Colonic mucosa (tissue), 4 donors: ENCODE measurements around the gene DUSP2. TPM values are rescaled to one million over a fixed set of nuclear protein-coding genes. Genes with fewer than 3 reads are reported as not detected.

Source experiments
- DNase-seq: peaks from one replicate; pipeline ENCODE4 v3.0.0-alpha.2; 2020
- H3K27ac ChIP-seq: fragments of 200-600 bp; one replicate; pipeline ENCODE4 v1.8.0; 2021
- H3K27me3 ChIP-seq: fragments of 200-600 bp; one replicate; pipeline ENCODE4 v1.8.0; 2021
- H3K36me3 ChIP-seq: fragments of 200-600 bp; one replicate; pipeline ENCODE4 v1.8.0; 2021
- H3K4me1 ChIP-seq: fragments of 200-600 bp; one replicate; pipeline ENCODE4 v1.8.0; 2021; ENCODE audit warnings: mild to moderate bottlenecking
- H3K4me3 ChIP-seq: fragments of 200-600 bp; one replicate; pipeline ENCODE4 v1.8.0; 2021
- H3K9ac ChIP-seq, 2 donors: one replicate each; pipeline ENCODE4 v1.7.0; 2013; ENCODE audit warnings: control low read depth in 2 of 2, low read depth in 2 of 2, low read length in 2 of 2
- H3K9me3 ChIP-seq: fragments of 200-600 bp; one replicate; pipeline ENCODE4 v1.8.0; 2021
- intact Hi-C: fragments of 100-400 bp; cut with DNase I; formaldehyde crosslinking; loops from one replicate; pipeline ENCODE4 v1.14.1; 2022
- total RNA-seq, 2 donors: library from RNA; stranded (reverse); fragmentation: NEBNext Ultra II Directional in 1 of 2; extraction: Animal tissue kit (Norgen Biotek cat#: 25700) in 1 of 2; gene quantifications; one replicate each; pipeline ENCODE4 v1.2.1, GENCODE V29; 2021
- TF ChIP-seq, protein P1 (sequence below): fragments of 200-600 bp; IDR thresholded peaks from one replicate; pipeline ENCODE4 v1.8.0; 2022; ENCODE audit warnings: antibody characterized with exemption, mild to moderate bottlenecking
- donor health status: healthy.
- donor health status: DM: no; HTN: no; CAD: no.
- donor health status: DM: no; HTN: no; CAD: no.

The DUSP2 gene
- total RNA-seq, 2 donors from 2014 or later: 1.6 to 5.1 TPM

DNA sequence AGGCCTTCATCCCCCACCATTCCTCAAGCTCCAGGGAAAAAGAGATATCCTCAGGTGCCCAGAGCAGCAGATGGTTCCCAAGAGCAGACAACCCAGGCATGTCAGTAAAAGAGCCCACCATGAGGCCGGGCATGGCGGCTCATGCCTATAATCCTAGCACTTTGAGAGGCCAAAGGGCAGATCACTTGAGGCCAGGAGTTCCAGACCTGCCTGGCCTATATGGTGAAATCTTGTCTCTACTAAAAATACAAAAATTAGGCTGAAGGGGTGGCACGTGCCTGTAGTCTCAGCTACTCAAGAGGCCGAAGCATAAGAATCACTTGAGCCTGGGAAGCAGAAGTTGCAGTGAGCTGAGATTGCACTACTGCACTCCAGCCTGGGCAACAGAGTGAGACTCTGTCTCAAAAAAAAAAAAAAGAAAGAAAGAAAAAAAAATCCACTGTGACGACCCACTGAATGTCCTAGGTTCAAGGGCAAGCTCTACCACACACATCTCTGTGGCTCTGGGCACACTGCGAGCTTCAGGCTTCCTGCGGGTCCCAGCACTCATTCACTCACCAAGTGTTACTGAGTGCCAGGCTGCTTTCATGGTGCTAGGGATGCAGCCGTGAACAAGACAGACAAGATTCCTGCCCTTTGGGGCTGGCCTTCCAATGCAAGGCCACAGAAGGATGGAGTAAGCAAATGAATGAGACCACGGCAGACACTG is 6.5 kb upstream of the DUSP2 start:
- TF ChIP-seq, protein P1, sequence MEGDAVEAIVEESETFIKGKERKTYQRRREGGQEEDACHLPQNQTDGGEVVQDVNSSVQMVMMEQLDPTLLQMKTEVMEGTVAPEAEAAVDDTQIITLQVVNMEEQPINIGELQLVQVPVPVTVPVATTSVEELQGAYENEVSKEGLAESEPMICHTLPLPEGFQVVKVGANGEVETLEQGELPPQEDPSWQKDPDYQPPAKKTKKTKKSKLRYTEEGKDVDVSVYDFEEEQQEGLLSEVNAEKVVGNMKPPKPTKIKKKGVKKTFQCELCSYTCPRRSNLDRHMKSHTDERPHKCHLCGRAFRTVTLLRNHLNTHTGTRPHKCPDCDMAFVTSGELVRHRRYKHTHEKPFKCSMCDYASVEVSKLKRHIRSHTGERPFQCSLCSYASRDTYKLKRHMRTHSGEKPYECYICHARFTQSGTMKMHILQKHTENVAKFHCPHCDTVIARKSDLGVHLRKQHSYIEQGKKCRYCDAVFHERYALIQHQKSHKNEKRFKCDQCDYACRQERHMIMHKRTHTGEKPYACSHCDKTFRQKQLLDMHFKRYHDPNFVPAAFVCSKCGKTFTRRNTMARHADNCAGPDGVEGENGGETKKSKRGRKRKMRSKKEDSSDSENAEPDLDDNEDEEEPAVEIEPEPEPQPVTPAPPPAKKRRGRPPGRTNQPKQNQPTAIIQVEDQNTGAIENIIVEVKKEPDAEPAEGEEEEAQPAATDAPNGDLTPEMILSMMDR: no peak
- Histone ChIP-seq H3K36me3 (no peaks in the 10 kb centered on the region), H3K27ac (no peak overlapping the region), H3K9me3 (no peaks in the 10 kb centered on the region), H3K27me3 (no peaks in the 10 kb centered on the region), H3K9ac (no peak overlapping the region), H3K4me1 (no peaks in the 10 kb centered on the region), H3K4me3 (no peak overlapping the region)
- no peak for DNase-seq
- intact Hi-C loops: no loop called here

DNA sequence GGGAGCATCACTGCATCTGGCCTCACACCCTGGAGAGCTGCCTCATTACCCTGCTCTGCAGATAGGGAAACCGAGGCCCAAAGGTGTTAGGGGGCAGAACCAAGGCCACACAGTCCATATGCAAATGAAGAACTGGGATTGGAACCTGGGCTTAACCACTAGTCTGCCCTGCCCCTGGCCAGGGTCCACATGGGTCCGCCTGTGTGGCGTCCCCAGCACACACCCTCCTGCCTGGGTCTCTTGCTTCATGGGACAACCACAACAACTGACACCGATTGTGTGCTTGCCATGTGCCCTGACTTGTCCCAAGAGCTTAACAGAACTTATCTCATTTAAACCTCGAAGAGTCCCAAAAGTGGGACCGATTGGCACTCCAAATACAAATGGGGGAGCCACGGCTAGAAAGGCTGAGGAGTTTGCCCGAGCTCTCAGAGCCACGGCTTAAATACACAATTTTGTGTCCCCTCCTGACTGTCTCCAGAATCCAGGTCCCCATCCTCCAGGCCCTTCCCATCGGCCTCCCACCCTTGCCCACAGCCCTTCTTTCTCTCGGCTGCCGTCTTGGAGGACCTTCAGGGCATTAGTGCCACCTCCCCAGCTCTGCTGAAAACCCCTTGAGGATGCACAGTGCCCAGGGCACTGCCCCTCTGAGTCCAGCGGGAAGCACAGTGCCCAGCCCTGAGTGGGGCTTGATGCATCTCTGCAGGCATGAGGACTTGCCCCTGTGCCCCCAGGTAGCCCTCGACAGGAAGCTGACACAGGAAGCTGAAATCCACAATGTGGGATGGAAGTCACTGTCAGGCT is 5.8 kb upstream of the DUSP2 start:
- Histone ChIP-seq H3K9ac (no peak overlapping the region), H3K27me3 (no peaks in the 10 kb centered on the region), H3K9me3 (no peaks in the 10 kb centered on the region), H3K36me3 (no peaks in the 10 kb centered on the region), H3K4me3 (no peak overlapping the region), H3K4me1 (no peaks in the 10 kb centered on the region), H3K27ac (no peak overlapping the region)
- TF ChIP-seq, protein P1: no peak
- DNase-seq: no peak
- intact Hi-C loops: no loop called here

DNA sequence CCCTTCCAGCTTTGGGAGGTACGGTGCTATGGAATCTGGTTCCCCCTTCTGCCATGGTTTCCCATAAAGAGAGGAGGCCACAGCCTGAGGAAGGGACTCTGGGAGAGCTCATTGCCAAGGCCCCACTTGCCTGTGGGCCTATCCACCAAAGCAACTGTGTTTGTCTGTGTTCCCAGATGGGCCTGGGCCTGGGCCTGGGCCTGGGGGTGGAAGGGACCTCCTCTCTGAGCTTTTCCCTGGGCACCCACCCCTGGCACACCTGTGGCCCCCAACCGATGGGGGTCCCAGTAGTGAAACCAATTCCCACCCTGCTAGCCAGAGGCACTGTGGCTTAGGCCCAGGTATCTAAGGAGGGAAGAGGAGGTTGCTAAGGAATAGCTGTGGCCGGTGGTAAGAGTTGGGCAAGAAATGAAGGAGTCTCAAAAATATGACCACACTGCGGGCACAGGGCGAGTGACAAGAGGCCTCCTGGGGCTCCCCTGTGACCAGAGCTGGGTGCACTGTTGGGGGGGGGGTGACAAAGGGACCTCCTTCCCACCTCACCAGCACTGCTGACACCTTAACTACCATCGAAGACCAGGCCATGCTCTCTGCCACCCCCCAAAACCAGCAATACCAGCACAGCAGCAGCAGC is 4.9 kb upstream of the DUSP2 start:
- no peak for DNase-seq
- Histone ChIP-seq H3K36me3 (no peaks in the 10 kb centered on the region), H3K4me1 (no peaks in the 10 kb centered on the region), H3K27me3 (no peaks in the 10 kb centered on the region), H3K9me3 (no peaks in the 10 kb centered on the region), H3K27ac (no peak overlapping the region), H3K9ac (no peak overlapping the region), H3K4me3 (no peak overlapping the region)
- TF ChIP-seq, protein P1: no peak
- intact Hi-C loops: no loop called here

DNA sequence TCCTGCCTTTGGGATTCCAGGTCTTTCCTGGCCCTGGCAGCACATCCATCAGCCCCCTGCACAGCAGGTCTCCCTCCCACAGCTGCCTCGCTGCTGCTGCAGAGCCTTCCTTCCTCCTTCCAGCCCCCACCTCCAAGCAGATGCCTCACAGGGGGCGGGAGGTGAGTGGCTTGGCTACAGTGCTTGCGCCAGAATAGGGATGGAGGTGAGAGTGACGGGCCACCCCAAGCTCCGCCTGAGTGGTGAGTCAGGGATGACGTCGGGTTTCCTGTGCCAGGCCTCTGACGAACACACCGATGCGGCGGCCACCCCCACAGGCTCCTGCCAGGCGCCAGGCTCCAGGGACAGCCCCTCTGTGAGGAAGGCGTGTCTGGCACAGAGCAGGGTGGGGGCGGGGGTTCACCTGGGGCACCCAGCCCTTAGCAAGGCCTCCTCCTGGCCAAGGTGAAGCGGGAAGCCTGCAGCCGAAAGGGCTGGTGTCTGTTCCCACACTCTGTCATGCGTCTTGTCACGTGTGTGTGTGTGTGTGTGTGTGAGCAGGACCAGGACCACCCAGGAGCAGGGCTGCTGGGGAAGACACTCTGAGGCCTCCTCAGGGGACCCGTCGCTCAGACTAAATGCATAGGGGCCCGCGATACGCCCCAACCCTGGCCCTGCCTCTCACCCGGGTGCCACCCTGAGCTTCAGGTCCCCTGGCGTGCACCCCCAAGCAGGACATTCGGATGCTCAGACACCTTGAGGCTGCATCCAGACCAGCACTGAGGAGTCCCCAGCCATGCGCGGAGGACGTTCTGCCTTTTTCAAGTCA is 3.4 kb upstream of the DUSP2 start:
- Histone ChIP-seq H3K27ac (no peak overlapping the region), H3K4me1 (no peaks in the 10 kb centered on the region), H3K36me3 (no peaks in the 10 kb centered on the region), H3K9me3 (no peaks in the 10 kb centered on the region), H3K27me3 (no peaks in the 10 kb centered on the region), H3K9ac (peak overlapping the region in 1 of 2 donors; percentile 48), H3K4me3 (no peak overlapping the region)
- intact Hi-C loops: loop anchor here (5.0 kb wide), 1 partner anchor 114 kb away; no protein-coding TSS in a partner anchor
- TF ChIP-seq, protein P1: no peak
- peak; percentile 73 for DNase-seq
